HCT116 (cell line): ENCODE data around the gene SLC7A9.
"Not testable (repeated sequence)": the region's sequence is repeated elsewhere in the genome, so short reads cannot be mapped to it uniquely, and the experiment has no call there.

Source experiments
- CBX3 ChIP-seq: IDR thresholded peaks from 2 replicates; pipeline ENCODE4 v1.6.1; 2012; ENCODE audit warnings: low read depth
- CTCF ChIP-seq, 3 experiments: fragments of 200-600 bp in 1 of 3; sonication (generic) in 1 of 3; IDR thresholded peaks in 2 of 3; conservative IDR thresholded peaks in 1 of 3; 2 replicates each; pipeline ENCODE4 v1.5.1; 2012 to 2017; ENCODE audit warnings: low read depth in 2 of 3, low read length in 2 of 3, antibody characterized with exemption in 1 of 3, borderline replicate concordance in 1 of 3, control low read depth in 1 of 3, mild to moderate bottlenecking in 1 of 3, mixed read lengths in 1 of 3, mixed run types in 1 of 3, moderate library complexity in 1 of 3; ENCODE audit not compliant: insufficient read depth in 1 of 3
- EZH2phosphoT487 ChIP-seq: fragments of 200-600 bp; IDR thresholded peaks from 2 replicates; pipeline ENCODE4 v1.6.1; 2018; ENCODE audit warnings: antibody characterized with exemption, borderline replicate concordance
- POLR2A ChIP-seq: IDR thresholded peaks from 2 replicates; pipeline ENCODE4 v1.7.0; 2011; ENCODE audit warnings: borderline replicate concordance; ENCODE audit not compliant: insufficient read depth, insufficient read length; ENCODE audit errors: extremely low read depth
- RAD21 ChIP-seq: IDR thresholded peaks from 2 replicates; pipeline ENCODE4 v1.6.1; 2012; ENCODE audit warnings: low read depth, mild to moderate bottlenecking
- REST ChIP-seq: IDR thresholded peaks from 2 replicates; pipeline ENCODE4 v1.6.1; 2012; ENCODE audit warnings: low read depth
- SRF ChIP-seq: IDR thresholded peaks from 2 replicates; pipeline ENCODE4 v1.6.1; 2012; ENCODE audit warnings: low read depth
- ZFX ChIP-seq: fragments of 450-650 bp; IDR thresholded peaks from 2 replicates; pipeline ENCODE4 v1.6.1; 2017
- ZNF274 ChIP-seq: fragments of 200-500 bp; sonication (Bioruptor generic); IDR thresholded peaks from 2 replicates; pipeline ENCODE4 v1.6.1; 2014; ENCODE audit warnings: mild to moderate bottlenecking, low read depth, low read length, inconsistent platforms

GRCh38 chr19:32833388-32833787 is 36.2 kb downstream of the SLC7A9 start:
- not testable (repeated sequence) for TF ChIP-seq SRF; ZFX; ZNF274; POLR2A; CTCF (IDR thresholded peaks at IDR 0.05 in 2 of 3, conservative IDR thresholded peaks at IDR 0.05 in 1 of 3; ENCODE audit: borderline replicate concordance in 1 of 3, insufficient read depth in 1 of 3, low read depth in 2 of 3, low read length in 2 of 3); EZH2phosphoT487; REST; CBX3; RAD21
